ENCODE results near the gene SRC.

DNA sequence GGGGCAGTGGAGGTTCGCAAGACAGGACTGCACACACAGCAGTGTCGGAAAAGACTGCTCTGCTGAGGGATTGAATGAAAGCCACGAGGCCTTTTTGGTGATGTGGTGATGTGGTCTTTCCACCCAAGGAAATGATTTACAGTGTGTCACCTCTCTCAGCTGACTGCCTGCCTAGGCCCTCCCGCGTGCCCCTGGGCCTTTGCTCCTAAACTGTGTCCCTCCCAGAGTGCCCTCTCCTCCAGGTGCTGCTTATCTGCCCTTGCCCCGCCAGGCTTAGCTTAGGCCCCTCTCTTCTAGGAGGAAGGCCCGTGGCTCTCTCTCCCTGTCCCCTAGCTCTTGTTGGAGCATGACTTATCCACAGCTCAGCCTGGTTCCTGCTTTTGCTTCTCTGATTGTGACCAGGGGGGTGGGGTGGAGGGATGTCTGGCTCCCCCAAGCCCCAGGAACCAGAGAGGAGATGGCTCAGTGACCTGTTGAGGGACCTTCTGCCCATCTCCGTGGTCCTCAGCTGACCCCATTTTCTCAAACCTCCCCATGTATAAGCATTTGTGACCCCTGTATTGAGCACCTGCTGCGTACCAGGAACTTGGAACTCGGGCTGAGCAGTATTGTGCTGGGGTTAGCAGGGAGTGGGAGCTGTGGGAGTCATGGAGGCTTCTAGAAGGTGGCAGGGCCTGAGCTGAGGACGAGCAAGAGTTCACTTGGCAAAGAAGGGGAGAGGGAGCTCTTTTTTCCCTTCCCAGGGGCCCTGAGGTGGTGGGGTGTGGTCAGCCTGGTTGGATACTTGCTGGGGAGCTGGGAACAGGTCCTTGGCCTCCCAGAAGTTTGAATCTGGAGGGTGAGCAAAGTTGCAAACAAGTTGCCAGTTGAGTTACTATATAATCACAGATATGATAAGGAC lies 2.2 kb downstream of the SRC start:
- TF ChIP-seq, protein P1, sequence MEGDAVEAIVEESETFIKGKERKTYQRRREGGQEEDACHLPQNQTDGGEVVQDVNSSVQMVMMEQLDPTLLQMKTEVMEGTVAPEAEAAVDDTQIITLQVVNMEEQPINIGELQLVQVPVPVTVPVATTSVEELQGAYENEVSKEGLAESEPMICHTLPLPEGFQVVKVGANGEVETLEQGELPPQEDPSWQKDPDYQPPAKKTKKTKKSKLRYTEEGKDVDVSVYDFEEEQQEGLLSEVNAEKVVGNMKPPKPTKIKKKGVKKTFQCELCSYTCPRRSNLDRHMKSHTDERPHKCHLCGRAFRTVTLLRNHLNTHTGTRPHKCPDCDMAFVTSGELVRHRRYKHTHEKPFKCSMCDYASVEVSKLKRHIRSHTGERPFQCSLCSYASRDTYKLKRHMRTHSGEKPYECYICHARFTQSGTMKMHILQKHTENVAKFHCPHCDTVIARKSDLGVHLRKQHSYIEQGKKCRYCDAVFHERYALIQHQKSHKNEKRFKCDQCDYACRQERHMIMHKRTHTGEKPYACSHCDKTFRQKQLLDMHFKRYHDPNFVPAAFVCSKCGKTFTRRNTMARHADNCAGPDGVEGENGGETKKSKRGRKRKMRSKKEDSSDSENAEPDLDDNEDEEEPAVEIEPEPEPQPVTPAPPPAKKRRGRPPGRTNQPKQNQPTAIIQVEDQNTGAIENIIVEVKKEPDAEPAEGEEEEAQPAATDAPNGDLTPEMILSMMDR (IDR thresholded peaks at IDR 0.05; ENCODE audit: insufficient read depth, low read length, poor library complexity, severe bottlenecking), result no peak
- TF ChIP-seq EZH2phosphoT487 (conservative IDR thresholded peaks at IDR 0.05; ENCODE audit: low read length), result no peak

Measured in SU-DHL-6 (cell line).